Muscle layer of colon (tissue), 2 donors: ENCODE measurements around the gene VILL.

Source experiments
- H3K27ac ChIP-seq: one replicate; pipeline ENCODE4 v1.7.0; 2013; ENCODE audit warnings: low read depth, mild to moderate bottlenecking, low read length, moderate library complexity
- H3K27me3 ChIP-seq, 2 donors: one replicate each; pipeline ENCODE4 v1.7.0; 2013; ENCODE audit warnings: low read length in 2 of 2, mild to moderate bottlenecking in 2 of 2; ENCODE audit not compliant: insufficient read depth in 2 of 2, control insufficient read depth in 1 of 2
- H3K36me3 ChIP-seq: one replicate; pipeline ENCODE4 v1.7.0; 2013; ENCODE audit warnings: mild to moderate bottlenecking, low read length; ENCODE audit not compliant: insufficient read depth
- H3K4me1 ChIP-seq: one replicate; pipeline ENCODE4 v1.7.0; 2013; ENCODE audit warnings: mild to moderate bottlenecking, low read length; ENCODE audit not compliant: insufficient read depth
- H3K4me3 ChIP-seq, 2 donors: one replicate each; pipeline ENCODE4 v1.7.0; 2013; ENCODE audit warnings: low read length in 2 of 2, low read depth in 1 of 2, mild to moderate bottlenecking in 1 of 2, moderate library complexity in 1 of 2
- H3K9ac ChIP-seq: one replicate; pipeline ENCODE4 v1.7.0; 2013; ENCODE audit warnings: low read length
- H3K9me3 ChIP-seq: one replicate; pipeline ENCODE4 v1.7.0; 2013; ENCODE audit warnings: mild to moderate bottlenecking, low read length
- donor health status: abdominal sarcoma.
- donor health status: Adenocarcinoma of cecum.

Gene VILL

DNA sequence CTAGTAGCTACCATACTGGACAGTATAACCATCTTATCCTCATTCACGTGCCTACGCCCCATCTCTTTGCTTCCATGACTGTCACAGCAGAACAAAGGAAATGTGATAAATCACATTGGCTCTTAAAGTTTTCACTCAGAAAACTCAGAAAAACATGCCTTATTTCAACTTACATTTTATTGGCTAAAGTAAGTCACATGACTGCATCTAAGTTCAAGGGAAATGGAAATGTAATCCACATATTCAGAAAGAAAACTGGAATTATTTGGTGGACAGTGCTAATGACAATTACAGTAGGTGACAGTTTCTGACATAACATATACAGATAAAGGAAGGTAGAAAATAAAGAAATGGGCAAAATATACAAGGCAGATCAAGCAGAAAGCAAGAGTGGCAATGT is 37.4 kb upstream of the VILL start:
- no peak overlapping the region for H3K4me3 ChIP-seq
- H3K27ac ChIP-seq = no peak overlapping the region
- H3K4me1 ChIP-seq = peaks cover 41% of the 10 kb centered on the region
- no peaks in the 10 kb centered on the region for H3K9me3 ChIP-seq
- H3K36me3 ChIP-seq = peaks cover 4% of the 10 kb centered on the region
- no peak overlapping the region for H3K9ac ChIP-seq
- H3K27me3 ChIP-seq = no peaks in the 10 kb centered on the region

DNA sequence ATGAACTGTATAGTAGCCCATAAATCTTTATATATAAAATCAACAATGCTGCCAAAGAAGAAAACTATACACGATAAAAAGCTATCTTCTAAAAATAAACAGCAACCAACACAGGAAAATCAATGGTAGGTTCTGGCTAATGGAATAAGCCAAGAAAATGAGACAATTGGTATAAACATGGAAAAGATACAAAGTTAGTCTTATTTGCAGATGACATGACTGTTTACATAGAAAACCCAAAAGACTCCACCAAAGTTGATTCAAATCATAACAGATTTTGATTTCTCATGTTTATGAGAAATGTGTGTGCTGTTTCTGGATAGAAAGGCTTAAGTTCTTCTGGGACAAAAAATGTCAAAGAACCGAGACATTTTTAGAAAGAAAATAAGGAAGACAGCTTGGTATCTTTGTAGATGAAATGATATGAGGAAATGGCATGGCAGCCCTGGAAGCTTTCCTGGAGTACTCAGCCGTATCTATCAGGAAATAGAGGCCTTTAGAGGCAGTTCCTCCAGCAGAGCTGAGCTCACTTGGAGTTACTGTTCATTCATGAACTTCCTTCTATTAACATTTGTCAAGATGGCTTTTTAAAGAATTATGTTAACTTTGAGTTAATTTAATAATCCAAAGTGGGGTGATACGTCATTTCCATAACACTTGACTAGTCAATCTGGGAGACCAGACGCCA is 36.7 kb upstream of the VILL start:
- Histone ChIP-seq H3K4me3 (no peak overlapping the region), H3K9me3 (no peaks in the 10 kb centered on the region), H3K27me3 (no peaks in the 10 kb centered on the region), H3K4me1 (peaks cover 41% of the 10 kb centered on the region), H3K36me3 (peaks cover 7% of the 10 kb centered on the region), H3K9ac (no peak overlapping the region), H3K27ac (no peak overlapping the region)

DNA sequence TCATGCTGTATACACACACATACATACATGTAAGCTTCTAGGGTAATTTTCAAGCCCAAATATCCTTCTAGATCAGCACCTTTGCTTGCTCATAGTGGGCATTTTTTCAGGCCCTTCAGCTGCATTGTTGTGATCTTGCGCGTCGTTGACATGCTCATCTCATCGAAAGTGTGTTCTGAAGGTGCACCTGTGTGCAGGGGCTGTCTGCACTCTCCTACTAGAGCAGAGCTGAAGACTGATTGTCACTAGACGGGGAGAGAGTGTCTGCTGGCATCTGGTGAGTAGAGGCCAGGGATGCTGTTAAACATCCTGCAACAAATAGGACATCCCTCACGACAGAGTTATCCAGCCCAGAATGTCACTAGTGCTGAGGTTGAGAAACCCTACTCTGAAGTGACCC is 35.7 kb upstream of the VILL start:
- Histone ChIP-seq H3K9me3 (no peaks in the 10 kb centered on the region), H3K36me3 (peaks cover 4% of the 10 kb centered on the region), H3K27ac (no peak overlapping the region), H3K4me3 (no peak overlapping the region), H3K27me3 (no peaks in the 10 kb centered on the region), H3K9ac (no peak overlapping the region), H3K4me1 (peaks cover 41% of the 10 kb centered on the region)

DNA sequence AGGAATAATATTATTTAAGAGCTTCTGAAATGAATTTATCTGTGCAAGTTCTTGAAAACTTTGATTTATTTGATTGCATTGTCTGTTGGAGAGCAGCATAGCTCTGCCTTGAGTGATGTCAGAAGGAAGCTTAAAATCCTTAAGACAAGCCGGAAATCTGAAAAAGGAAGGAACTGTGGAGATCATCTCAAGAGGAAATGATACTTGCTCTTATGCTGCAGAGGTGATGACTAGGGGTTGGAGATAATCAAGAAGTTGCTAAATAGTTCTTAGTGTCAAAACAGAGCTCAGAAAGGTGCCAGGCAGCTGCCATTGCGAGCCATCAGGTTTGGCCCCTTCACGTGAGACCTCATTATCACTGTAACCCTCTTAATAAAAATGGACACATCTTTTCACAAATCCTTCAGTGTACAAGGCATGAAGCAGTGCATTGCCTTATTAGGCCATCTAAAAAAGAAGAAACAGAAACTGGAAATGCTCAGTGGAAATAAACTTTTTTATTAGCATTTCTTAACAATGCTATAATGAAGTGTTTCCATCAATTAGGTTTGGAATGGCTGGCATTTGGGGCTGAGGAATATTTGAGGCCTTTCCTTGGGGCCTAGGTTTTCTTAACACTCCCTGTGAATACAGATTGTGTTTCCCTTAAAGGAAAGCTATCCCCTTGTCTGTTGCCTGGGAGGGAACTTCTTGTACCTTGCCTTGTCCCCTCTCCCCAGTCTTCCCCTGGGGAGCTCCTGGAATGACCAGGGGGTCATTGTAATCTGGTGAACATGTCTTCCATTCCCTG is 34.5 kb upstream of the VILL start:
- H3K36me3 ChIP-seq = peaks cover 4% of the 10 kb centered on the region
- H3K27me3 ChIP-seq = no peaks in the 10 kb centered on the region
- no peaks in the 10 kb centered on the region for H3K9me3 ChIP-seq
- no peak overlapping the region for H3K4me3 ChIP-seq
- no peak overlapping the region for H3K9ac ChIP-seq
- H3K27ac ChIP-seq = peak overlapping the region; percentile 78
- peaks cover 41% of the 10 kb centered on the region for H3K4me1 ChIP-seq

DNA sequence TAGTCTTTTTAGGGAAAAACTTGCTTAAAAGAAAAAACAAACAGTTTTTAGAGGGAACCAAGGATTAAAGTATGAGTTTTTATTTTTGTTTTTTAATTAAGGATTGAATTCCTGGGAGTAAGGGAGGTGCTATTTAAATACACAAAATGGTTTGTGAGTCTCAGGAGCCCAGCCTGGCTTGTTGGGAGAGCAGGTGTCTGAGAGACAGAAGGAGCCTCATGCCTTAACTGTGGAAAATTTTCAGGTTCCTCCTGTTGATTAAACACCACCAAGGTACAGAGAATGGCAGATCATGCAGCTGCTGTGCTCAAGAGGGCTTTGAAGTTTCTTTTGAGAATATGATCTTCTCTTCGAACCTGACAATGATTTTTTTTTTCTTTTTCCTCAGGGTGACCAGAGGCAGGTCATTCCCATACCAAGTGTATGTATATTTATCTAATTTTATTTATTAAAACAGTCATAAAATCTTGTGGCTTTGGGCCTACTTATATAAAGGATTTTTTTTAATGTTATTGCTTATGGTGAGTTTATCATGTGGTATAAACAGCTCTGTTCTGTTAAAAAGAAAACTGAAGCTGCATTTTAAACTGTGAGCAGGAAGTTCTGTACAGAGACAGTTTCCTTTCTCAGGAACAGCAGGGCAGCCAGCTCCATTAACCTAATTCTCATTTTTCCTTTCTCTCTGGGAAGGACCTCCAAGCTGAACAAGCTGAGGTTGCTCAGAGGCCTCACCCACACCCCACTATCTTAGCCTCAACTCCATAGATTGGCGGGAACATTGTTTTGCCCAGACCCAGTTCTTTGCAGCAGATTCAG is 33.7 kb upstream of the VILL start:
- peaks cover 49% of the 10 kb centered on the region for H3K4me1 ChIP-seq
- H3K27me3 ChIP-seq = no peaks in the 10 kb centered on the region
- H3K27ac ChIP-seq = peak overlapping the region; percentile 78
- peaks cover 4% of the 10 kb centered on the region for H3K36me3 ChIP-seq
- no peaks in the 10 kb centered on the region for H3K9me3 ChIP-seq
- no peak overlapping the region for H3K9ac ChIP-seq
- no peak overlapping the region for H3K4me3 ChIP-seq

DNA sequence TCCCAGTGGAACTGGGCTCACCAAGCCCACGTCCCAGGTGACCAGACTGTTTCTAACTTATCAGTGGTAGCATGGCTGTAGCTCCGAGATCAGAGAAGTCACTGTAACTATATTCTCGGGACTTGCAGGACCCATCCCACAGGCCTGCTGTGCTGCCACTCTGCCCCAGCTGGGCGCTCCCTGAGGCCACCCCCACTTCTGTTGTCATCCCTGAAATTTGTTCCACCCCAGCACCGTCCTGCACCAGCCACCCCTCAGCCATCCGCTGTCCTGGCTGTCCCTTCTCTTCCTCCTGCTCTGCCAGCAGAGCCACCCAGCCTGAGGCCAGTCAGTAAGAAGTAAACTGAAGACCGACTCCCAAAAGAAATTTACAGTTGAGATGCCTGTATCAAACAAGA is 33.0 kb upstream of the VILL start:
- no peaks in the 10 kb centered on the region for H3K27me3 ChIP-seq
- H3K27ac ChIP-seq = peak overlapping the region; percentile 50
- H3K9ac ChIP-seq = no peak overlapping the region
- no peaks in the 10 kb centered on the region for H3K9me3 ChIP-seq
- H3K4me3 ChIP-seq = no peak overlapping the region
- H3K36me3 ChIP-seq = peaks cover 4% of the 10 kb centered on the region
- H3K4me1 ChIP-seq = peaks cover 52% of the 10 kb centered on the region

DNA sequence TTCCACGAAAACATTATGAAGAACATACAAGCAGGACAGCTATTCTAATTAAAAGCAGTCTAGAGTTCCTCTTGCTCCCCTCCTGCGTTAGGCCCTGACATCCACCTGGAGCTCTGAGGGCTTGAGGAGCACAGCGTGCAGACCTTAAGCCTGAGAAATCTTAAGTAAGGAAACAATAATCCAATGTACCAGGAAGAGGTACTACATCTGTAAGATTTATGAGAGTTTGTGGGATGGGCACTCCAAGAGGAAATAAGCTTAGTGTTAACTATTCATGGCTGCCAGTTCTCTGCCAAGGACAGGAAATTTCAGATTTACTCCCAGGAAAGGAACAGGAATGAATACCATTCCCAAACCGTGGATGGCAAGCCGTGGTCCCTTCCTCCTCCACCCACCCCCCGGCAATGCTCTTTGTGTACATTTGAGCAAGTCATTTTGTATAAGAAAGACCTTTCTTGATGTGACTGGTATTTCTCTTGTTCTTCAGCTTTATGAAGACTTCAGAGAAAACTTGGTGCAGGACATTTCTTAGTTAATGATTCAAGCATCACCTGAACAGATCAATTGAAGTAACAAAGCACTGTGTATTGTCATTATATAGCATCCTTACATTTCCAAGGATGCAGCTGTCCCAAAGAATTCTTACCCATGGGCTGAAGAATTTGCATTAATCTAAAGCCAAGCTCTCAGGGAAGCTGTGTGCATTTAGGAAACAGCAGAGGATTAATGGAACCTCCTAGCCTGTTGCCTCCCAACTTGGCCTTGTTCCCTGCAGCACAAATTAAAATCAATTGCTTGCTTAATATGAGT is 28.8 kb upstream of the VILL start:
- no peaks in the 10 kb centered on the region for H3K9me3 ChIP-seq
- no peak overlapping the region for H3K4me3 ChIP-seq
- H3K9ac ChIP-seq = no peak overlapping the region
- peaks cover 21% of the 10 kb centered on the region for H3K4me1 ChIP-seq
- H3K36me3 ChIP-seq = peaks cover 7% of the 10 kb centered on the region
- no peak overlapping the region for H3K27ac ChIP-seq
- H3K27me3 ChIP-seq = no peaks in the 10 kb centered on the region

DNA sequence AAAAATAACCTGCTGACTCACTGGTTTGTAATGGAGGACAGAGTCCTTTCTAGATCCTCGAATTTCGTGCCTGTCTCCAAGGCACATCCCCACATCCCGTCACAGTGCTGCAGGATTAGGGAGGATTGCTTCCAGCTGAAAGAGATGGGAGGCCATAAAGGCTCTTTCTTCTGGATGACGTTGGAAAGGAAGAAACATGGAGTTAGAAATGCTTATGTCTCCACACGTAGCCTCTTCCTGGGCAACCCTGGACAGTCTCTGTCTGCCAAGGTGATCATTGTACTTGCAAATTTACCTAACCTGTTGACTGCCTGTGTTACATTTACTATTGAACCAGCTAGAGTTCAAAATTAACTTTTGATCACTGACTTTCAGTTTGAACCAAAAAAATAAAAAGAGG is 27.6 kb upstream of the VILL start:
- no peaks in the 10 kb centered on the region for H3K27me3 ChIP-seq
- H3K27ac ChIP-seq = no peak overlapping the region
- no peak overlapping the region for H3K9ac ChIP-seq
- no peak overlapping the region for H3K4me3 ChIP-seq
- H3K4me1 ChIP-seq = peaks cover 21% of the 10 kb centered on the region
- no peaks in the 10 kb centered on the region for H3K9me3 ChIP-seq
- peaks cover 7% of the 10 kb centered on the region for H3K36me3 ChIP-seq

DNA sequence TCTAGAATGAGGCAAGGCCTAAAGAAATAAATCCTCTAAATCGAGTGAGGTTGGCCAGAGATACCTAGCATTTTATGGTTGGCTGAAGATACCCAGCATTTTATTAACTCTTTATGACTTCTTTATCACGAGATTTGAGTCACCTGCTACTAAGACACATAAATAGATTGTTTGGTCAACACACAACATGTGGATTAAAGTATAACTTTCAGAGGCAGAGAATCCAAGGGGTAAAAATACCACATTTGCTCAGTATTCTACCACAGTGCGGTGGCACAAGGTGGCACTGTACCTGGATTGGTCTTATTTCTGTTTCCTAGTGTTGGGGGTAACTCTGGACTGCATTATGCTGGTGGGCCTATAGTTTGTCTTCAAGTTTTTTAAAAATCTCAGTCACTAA is 27.0 kb upstream of the VILL start:
- Histone ChIP-seq H3K27ac (no peak overlapping the region), H3K27me3 (no peaks in the 10 kb centered on the region), H3K4me1 (peaks cover 21% of the 10 kb centered on the region), H3K9me3 (no peaks in the 10 kb centered on the region), H3K9ac (no peak overlapping the region), H3K4me3 (no peak overlapping the region), H3K36me3 (peaks cover 5% of the 10 kb centered on the region)

DNA sequence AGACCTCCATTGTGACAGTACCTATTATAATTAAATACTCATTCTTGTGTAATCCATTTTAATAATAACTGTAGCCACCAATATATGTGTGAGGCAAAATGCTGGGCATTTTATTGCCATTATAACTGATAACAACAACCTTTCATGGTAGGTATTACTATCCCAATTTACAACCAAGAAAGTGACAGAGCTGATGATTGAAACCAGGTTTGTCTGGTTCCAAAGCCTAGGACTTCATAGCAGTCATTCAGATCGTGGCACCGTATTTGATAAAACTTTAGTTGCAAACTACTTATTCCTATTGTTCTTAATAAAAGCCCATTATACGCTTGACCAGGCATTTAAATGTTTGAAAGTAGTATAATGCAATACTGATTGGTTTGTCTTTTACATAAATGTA is 26.4 kb upstream of the VILL start:
- H3K27me3 ChIP-seq = no peaks in the 10 kb centered on the region
- no peak overlapping the region for H3K4me3 ChIP-seq
- H3K36me3 ChIP-seq = peaks cover 3% of the 10 kb centered on the region
- H3K27ac ChIP-seq = no peak overlapping the region
- H3K4me1 ChIP-seq = peaks cover 21% of the 10 kb centered on the region
- H3K9ac ChIP-seq = no peak overlapping the region
- H3K9me3 ChIP-seq = no peaks in the 10 kb centered on the region

DNA sequence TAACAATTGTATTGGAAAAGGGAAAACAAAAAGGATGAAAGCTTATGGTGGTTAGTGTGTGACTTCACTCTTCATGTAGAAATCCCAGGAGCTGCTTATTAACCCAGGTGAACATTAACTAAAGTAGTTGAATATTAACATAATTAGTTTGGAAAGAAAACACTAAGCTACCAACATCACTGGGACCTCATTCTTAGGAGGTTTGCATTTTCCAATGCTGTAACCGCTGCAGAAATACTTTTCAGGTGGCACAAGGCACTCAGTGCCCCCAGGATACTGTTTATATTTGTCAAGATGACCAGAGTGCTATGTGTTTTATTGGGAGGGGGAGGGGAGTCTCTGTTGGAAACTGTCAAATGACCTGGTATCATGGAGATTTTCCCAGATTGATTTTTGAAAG is 25.9 kb upstream of the VILL start:
- Histone ChIP-seq H3K9ac (no peak overlapping the region), H3K4me3 (no peak overlapping the region), H3K36me3 (peaks cover 3% of the 10 kb centered on the region), H3K4me1 (peaks cover 21% of the 10 kb centered on the region), H3K27me3 (no peaks in the 10 kb centered on the region), H3K27ac (no peak overlapping the region), H3K9me3 (no peaks in the 10 kb centered on the region)
